GM23338 (cell line): ENCODE data around the gene NCS1. TPM values are rescaled to one million over a fixed set of nuclear protein-coding genes. Genes with fewer than 3 reads are reported as not detected.

Source experiments
- CREB1 ChIP-seq: fragments of 250-450 bp; sonication (Bioruptor Pico); IDR thresholded peaks from 2 replicates; pipeline ENCODE4 v1.5.0; 2020; ENCODE audit warnings: low read depth, mild to moderate bottlenecking, moderate library complexity
- JUNB ChIP-seq: IDR thresholded peaks from one replicate; pipeline ENCODE4 v1.6.1; 2016; ENCODE audit warnings: antibody characterized with exemption; ENCODE audit not compliant: unreplicated experiment
- STAT1 ChIP-seq: IDR thresholded peaks from one replicate; pipeline ENCODE4 v1.6.1; 2016; ENCODE audit warnings: antibody characterized with exemption; ENCODE audit not compliant: unreplicated experiment
- ZNF331 ChIP-seq: fragments of 250-450 bp; sonication (Bioruptor Pico); IDR thresholded peaks from 2 replicates; pipeline ENCODE4 v1.5.0; 2020; ENCODE audit warnings: low read depth, mild to moderate bottlenecking, moderate library complexity
- polyA plus RNA-seq: library from polyadenylated mRNA; unstranded; fragments of >200 nt; fragmentation: Nextera tagmentation; extraction: Ambion mirVana; gene quantifications from 2 replicates; pipeline ENCODE4 v1.2.1, GENCODE V29; 2016
- total RNA-seq: library from RNA; depleted of rRNA; stranded (reverse); fragments of >200 nt; shearing (Covaris generic); gene quantifications from 2 replicates; pipeline ENCODE4 v1.2.3, GENCODE V29; 2014
- TF ChIP-seq, protein P1 (sequence below): fragments of 250-450 bp; sonication (Bioruptor Pico); IDR thresholded peaks from 2 replicates; pipeline ENCODE4 v1.5.0; 2020; ENCODE audit warnings: mild to moderate bottlenecking, moderate library complexity
- TF ChIP-seq, protein P2 (sequence below): IDR thresholded peaks from one replicate; pipeline ENCODE4 v1.6.1; 2018; ENCODE audit warnings: antibody characterized with exemption; ENCODE audit not compliant: unreplicated experiment
- TF ChIP-seq, protein P3 (sequence below): IDR thresholded peaks from 2 replicates; pipeline ENCODE4 v1.6.1; 2016; ENCODE audit warnings: antibody characterized with exemption

The NCS1 gene
- total and polyA plus RNA-seq, 2 experiments from 2014 or later, result 8.2 to 34.3 TPM

DNA sequence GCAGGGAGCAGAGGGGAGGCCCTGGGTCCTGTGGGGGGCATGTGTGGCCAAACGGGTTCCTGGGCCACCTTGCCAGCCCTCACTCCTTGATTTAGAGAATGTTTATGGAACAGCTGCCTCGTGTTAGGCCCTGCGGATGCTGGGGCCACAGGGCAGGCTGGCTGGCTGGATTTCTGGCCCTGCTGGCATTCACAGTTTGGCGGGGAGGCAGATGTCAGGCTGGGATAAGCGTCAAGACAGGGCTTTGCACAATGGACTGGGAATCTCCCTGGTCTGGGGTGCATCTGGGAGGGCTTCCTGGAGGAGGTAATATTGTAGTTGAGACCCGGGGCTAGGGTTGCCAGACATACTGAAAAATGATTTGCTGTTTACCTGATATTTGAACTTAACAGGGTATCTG lies 13.8 kb downstream of the NCS1 start (continued):
- TF ChIP-seq, protein P1, sequence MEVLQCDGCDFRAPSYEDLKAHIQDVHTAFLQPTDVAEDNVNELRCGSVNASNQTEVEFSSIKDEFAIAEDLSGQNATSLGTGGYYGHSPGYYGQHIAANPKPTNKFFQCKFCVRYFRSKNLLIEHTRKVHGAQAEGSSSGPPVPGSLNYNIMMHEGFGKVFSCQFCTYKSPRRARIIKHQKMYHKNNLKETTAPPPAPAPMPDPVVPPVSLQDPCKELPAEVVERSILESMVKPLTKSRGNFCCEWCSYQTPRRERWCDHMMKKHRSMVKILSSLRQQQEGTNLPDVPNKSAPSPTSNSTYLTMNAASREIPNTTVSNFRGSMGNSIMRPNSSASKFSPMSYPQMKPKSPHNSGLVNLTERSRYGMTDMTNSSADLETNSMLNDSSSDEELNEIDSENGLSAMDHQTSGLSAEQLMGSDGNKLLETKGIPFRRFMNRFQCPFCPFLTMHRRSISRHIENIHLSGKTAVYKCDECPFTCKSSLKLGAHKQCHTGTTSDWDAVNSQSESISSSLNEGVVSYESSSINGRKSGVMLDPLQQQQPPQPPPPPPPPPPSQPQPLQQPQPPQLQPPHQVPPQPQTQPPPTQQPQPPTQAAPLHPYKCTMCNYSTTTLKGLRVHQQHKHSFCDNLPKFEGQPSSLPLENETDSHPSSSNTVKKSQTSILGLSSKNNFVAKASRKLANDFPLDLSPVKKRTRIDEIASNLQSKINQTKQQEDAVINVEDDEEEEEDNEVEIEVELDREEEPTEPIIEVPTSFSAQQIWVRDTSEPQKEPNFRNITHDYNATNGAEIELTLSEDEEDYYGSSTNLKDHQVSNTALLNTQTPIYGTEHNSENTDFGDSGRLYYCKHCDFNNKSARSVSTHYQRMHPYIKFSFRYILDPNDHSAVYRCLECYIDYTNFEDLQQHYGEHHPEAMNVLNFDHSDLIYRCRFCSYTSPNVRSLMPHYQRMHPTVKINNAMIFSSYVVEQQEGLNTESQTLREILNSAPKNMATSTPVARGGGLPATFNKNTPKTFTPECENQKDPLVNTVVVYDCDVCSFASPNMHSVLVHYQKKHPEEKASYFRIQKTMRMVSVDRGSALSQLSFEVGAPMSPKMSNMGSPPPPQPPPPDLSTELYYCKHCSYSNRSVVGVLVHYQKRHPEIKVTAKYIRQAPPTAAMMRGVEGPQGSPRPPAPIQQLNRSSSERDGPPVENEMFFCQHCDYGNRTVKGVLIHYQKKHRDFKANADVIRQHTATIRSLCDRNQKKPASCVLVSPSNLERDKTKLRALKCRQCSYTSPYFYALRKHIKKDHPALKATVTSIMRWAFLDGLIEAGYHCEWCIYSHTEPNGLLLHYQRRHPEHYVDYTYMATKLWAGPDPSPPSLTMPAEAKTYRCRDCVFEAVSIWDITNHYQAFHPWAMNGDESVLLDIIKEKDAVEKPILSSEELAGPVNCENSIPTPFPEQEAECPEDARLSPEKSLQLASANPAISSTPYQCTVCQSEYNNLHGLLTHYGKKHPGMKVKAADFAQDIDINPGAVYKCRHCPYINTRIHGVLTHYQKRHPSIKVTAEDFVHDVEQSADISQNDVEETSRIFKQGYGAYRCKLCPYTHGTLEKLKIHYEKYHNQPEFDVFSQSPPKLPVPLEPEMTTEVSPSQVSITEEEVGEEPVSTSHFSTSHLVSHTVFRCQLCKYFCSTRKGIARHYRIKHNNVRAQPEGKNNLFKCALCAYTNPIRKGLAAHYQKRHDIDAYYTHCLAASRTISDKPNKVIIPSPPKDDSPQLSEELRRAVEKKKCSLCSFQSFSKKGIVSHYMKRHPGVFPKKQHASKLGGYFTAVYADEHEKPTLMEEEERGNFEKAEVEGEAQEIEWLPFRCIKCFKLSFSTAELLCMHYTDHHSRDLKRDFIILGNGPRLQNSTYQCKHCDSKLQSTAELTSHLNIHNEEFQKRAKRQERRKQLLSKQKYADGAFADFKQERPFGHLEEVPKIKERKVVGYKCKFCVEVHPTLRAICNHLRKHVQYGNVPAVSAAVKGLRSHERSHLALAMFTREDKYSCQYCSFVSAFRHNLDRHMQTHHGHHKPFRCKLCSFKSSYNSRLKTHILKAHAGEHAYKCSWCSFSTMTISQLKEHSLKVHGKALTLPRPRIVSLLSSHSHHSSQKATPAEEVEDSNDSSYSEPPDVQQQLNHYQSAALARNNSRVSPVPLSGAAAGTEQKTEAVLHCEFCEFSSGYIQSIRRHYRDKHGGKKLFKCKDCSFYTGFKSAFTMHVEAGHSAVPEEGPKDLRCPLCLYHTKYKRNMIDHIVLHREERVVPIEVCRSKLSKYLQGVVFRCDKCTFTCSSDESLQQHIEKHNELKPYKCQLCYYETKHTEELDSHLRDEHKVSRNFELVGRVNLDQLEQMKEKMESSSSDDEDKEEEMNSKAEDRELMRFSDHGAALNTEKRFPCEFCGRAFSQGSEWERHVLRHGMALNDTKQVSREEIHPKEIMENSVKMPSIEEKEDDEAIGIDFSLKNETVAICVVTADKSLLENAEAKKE (CRISPR knock-in tag), result no peak
- TF ChIP-seq JUNB, result no peak
- TF ChIP-seq STAT1, result no peak
- TF ChIP-seq, protein P2, sequence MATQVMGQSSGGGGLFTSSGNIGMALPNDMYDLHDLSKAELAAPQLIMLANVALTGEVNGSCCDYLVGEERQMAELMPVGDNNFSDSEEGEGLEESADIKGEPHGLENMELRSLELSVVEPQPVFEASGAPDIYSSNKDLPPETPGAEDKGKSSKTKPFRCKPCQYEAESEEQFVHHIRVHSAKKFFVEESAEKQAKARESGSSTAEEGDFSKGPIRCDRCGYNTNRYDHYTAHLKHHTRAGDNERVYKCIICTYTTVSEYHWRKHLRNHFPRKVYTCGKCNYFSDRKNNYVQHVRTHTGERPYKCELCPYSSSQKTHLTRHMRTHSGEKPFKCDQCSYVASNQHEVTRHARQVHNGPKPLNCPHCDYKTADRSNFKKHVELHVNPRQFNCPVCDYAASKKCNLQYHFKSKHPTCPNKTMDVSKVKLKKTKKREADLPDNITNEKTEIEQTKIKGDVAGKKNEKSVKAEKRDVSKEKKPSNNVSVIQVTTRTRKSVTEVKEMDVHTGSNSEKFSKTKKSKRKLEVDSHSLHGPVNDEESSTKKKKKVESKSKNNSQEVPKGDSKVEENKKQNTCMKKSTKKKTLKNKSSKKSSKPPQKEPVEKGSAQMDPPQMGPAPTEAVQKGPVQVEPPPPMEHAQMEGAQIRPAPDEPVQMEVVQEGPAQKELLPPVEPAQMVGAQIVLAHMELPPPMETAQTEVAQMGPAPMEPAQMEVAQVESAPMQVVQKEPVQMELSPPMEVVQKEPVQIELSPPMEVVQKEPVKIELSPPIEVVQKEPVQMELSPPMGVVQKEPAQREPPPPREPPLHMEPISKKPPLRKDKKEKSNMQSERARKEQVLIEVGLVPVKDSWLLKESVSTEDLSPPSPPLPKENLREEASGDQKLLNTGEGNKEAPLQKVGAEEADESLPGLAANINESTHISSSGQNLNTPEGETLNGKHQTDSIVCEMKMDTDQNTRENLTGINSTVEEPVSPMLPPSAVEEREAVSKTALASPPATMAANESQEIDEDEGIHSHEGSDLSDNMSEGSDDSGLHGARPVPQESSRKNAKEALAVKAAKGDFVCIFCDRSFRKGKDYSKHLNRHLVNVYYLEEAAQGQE, result no peak
- no peak for TF ChIP-seq ZNF331
- TF ChIP-seq, protein P3, sequence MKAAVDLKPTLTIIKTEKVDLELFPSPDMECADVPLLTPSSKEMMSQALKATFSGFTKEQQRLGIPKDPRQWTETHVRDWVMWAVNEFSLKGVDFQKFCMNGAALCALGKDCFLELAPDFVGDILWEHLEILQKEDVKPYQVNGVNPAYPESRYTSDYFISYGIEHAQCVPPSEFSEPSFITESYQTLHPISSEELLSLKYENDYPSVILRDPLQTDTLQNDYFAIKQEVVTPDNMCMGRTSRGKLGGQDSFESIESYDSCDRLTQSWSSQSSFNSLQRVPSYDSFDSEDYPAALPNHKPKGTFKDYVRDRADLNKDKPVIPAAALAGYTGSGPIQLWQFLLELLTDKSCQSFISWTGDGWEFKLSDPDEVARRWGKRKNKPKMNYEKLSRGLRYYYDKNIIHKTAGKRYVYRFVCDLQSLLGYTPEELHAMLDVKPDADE, result no peak
- TF ChIP-seq CREB1 (CRISPR knock-in tag), result no peak
